T-cell (primary cell): ENCODE measurements around the gene CCDC30. TPM values are rescaled to one million over a fixed set of nuclear protein-coding genes. Genes with fewer than 3 reads are reported as not detected.

Experiments used
- ATAC-seq, 4 experiments: fragments of 200-7000 bp in 3 of 4; fragments of 150-1000 bp in 1 of 4; cut with Tn5 transposase; replicated peaks in 1 of 4; 1 replicate in 3 of 4; 2 replicates in 1 of 4; pipeline ENCODE4 v1.10.0; 2021; ENCODE audit warnings: moderate library complexity in 3 of 4, mild to moderate bottlenecking in 2 of 4, moderate number of reproducible peaks in 1 of 4
- CTCF ChIA-PET, 2 donors: fragments of 300-600 bp; sonication (Branson Sonifier 250); formaldehyde crosslinking; loops; one replicate each; lab custom pipeline; 2022; ENCODE audit warnings: antibody characterized with exemption in 2 of 2; lab: Charles Lee
- POLR2A ChIA-PET, 2 donors: fragments of 300-600 bp; sonication (Branson Sonifier 250); formaldehyde crosslinking; loops; one replicate each; lab custom pipeline; 2022; ENCODE audit warnings: antibody characterized with exemption in 2 of 2; lab: Charles Lee
- DNase-seq, 35 experiments: peaks; one replicate each; pipeline versions ENCODE4 v3.0.0 to v3.0.0-alpha.2; 2013 to 2023
- H3K27ac ChIP-seq: one replicate; pipeline ENCODE4 v1.5.1; 2013; ENCODE audit warnings: low read length
- H3K27me3 ChIP-seq, 2 experiments: replicated peaks in 1 of 2; 1 replicate in 1 of 2; 2 replicates in 1 of 2; pipeline versions ENCODE4 v1.6.1 to v1.7.0; 2013; ENCODE audit warnings: low read length in 1 of 2, mixed read lengths in 1 of 2; ENCODE audit not compliant: control insufficient read depth in 2 of 2, insufficient read depth in 2 of 2; ENCODE audit errors: extremely low read depth in 1 of 2
- H3K36me3 ChIP-seq, 2 donors: 1 replicate in 1 of 2; 2 replicates in 1 of 2; pipeline versions ENCODE4 v1.6.1 to v1.7.0; 2013; ENCODE audit warnings: low read length in 1 of 2; ENCODE audit not compliant: control insufficient read depth in 2 of 2, insufficient read depth in 1 of 2; ENCODE audit errors: extremely low read depth in 1 of 2
- H3K4me1 ChIP-seq, 2 experiments: 1 replicate in 1 of 2; 2 replicates in 1 of 2; pipeline versions ENCODE4 v1.6.1 to v1.7.0; 2013; ENCODE audit warnings: low read length in 2 of 2, mixed read lengths in 1 of 2; ENCODE audit not compliant: insufficient read depth in 2 of 2, control insufficient read depth in 1 of 2; ENCODE audit errors: extremely low read depth in 1 of 2
- H3K4me3 ChIP-seq, 2 donors: 1 replicate in 1 of 2; 2 replicates in 1 of 2; pipeline versions ENCODE4 v1.5.1 to v1.7.0; 2013; ENCODE audit warnings: mild to moderate bottlenecking in 2 of 2, low read length in 1 of 2, moderate library complexity in 1 of 2; ENCODE audit not compliant: control insufficient read depth in 1 of 2; ENCODE audit errors: extremely low read depth in 1 of 2
- H3K9me3 ChIP-seq: 2 replicates; pipeline ENCODE4 v1.7.0; 2013
- H3K27ac Mint-ChIP-seq, 2 donors: one replicate each; pipeline ENCODE4 v1.8.0; 2020 to 2021; ENCODE audit warnings: mild to moderate bottlenecking in 2 of 2, mixed read lengths in 2 of 2
- H3K27me3 Mint-ChIP-seq, 2 donors: one replicate each; pipeline ENCODE4 v1.8.0; 2021 to 2022; ENCODE audit warnings: mixed read lengths in 2 of 2
- H3K36me3 Mint-ChIP-seq: one replicate; pipeline ENCODE4 v1.8.0; 2021; ENCODE audit warnings: mixed read lengths
- H3K4me1 Mint-ChIP-seq, 3 donors: one replicate each; pipeline ENCODE4 v1.8.0; 2020 to 2022; ENCODE audit warnings: mixed read lengths in 3 of 3, mild to moderate bottlenecking in 1 of 3
- H3K4me3 Mint-ChIP-seq, 3 donors: one replicate each; pipeline ENCODE4 v1.8.0; 2020 to 2022; ENCODE audit warnings: mild to moderate bottlenecking in 3 of 3, mixed read lengths in 3 of 3, moderate library complexity in 3 of 3
- H3K9me3 Mint-ChIP-seq, 3 donors: one replicate each; pipeline ENCODE4 v1.8.0; 2020 to 2022; ENCODE audit warnings: mixed read lengths in 3 of 3
- WGBS: methylation state at CpG from one replicate; pipeline ENCODE4 v1.1.5; 2013; ENCODE audit warnings: missing lambda C conversion rate; ENCODE audit not compliant: insufficient coverage; 5-methylcytosine and 5-hydroxymethylcytosine counted together
- total RNA-seq, 35 experiments: library from RNA in 6 of 35; stranded (reverse) in 6 of 35; fragments of 120-200 nt in 1 of 35; gene quantifications; one replicate each; pipeline versions ENCODE4 v1.2.1 to v1.2.4 and lab custom pipeline; 2013 to 2026

CCDC30 gene
- total RNA-seq, 5 donors from 2014 or later (not counting 1 experiment from before 2014, with no cell fraction given) = 3.3 to 6.3 (median 4.3) TPM

DNA sequence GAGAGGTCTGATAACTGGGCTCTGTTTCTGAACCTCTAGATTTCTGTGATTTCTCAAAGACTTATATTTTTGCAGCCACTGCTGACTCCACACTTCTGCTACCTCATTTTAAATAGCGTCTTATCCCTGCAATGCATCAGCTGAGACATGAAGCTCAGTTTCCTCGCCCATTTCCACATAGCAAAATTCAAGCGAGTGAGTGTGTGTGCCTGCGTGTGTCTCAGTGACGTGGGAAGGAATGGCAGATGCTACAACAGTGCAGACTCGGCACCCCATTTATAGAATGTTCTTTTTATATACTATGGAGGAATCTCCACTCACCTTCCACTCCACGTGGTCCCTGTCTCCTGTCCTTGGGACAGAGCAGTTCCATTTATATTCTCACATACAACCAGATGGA is 43.0 kb upstream of the CCDC30 start:
- 75% methylated on average over 2 of the region's 7 CpGs for WGBS

GRCh38 chr1:42420911-42421585 is 42.0 kb upstream of the CCDC30 start:
- H3K27ac ChIP-seq = no peak overlapping the region
- Mint-ChIP-seq H3K4me1 (no peaks in the 10 kb centered on the region), H3K4me3 (no peak overlapping the region), H3K36me3 (no peaks in the 10 kb centered on the region), H3K27ac (no peak overlapping the region), H3K27me3 (peaks cover 12 to 13% of the 10 kb centered on the region in 2 donors), H3K9me3 (no peaks in the 10 kb centered on the region)
- no peaks in the 10 kb centered on the region for H3K9me3 ChIP-seq
- WGBS = 54% methylated on average over 8 of the region's 10 CpGs
- POLR2A ChIA-PET = no interaction called here
- H3K27me3 ChIP-seq = peaks cover 0 to 12% of the 10 kb centered on the region in 2 experiments
- DNase-seq = no peak
- ATAC-seq = no peak
- CTCF ChIA-PET = interaction anchor here in 1 of 2 donors (0.5 kb wide), 1 partner anchor 33 kb away, joined by 3 read pairs; no protein-coding TSS in a partner anchor
- H3K4me3 ChIP-seq = no peak overlapping the region
- H3K4me1 ChIP-seq = no peaks in the 10 kb centered on the region
- no peaks in the 10 kb centered on the region for H3K36me3 ChIP-seq

More for the DNA sequence above, 43.0 kb upstream of the CCDC30 start:
- Mint-ChIP-seq H3K9me3 (no peaks in the 10 kb centered on the region), H3K27ac (no peak overlapping the region), H3K36me3 (no peaks in the 10 kb centered on the region), H3K27me3 (peaks cover 10 to 12% of the 10 kb centered on the region in 2 donors), H3K4me1 (no peaks in the 10 kb centered on the region), H3K4me3 (no peak overlapping the region)
- Histone ChIP-seq H3K9me3 (no peaks in the 10 kb centered on the region), H3K4me1 (no peaks in the 10 kb centered on the region), H3K27me3 (peaks cover 0 to 12% of the 10 kb centered on the region in 2 experiments), H3K4me3 (no peak overlapping the region), H3K36me3 (no peaks in the 10 kb centered on the region), H3K27ac (no peak overlapping the region)
- DNase-seq (no peak), ATAC-seq (no peak)
- ChIA-PET CTCF (no interaction called here), POLR2A (no interaction called here)

- POLR2A ChIA-PET = no interaction called here
Measured at GRCh38 chr1:42422737-42423136, 40.3 kb upstream of the CCDC30 start.

DNA sequence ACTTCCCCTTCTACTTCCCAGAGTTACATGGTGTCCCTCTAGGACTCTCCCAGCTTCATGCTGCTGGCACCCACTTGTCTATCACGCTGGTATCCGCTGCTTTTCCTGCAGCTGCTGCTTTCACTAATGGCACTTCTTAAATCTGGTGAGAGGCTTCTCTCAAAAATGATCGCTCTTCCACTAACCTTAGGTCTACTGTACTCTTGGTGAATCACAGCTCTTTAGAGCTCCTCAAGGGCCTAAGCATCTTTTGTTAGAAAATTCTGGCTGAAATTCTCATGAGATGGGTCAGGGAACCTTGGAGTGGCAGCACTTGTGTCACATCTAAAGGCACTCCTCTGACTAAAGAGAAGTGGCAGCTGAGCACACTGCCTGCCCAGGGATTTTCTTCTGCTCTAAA is 39.4 kb upstream of the CCDC30 start:
- no peak for ATAC-seq
- H3K4me3 ChIP-seq = no peak overlapping the region
- peaks cover 0 to 12% of the 10 kb centered on the region in 2 experiments for H3K27me3 ChIP-seq
- H3K4me1 ChIP-seq = no peaks in the 10 kb centered on the region
- DNase-seq = no peak
- no peaks in the 10 kb centered on the region for H3K36me3 Mint-ChIP-seq
- no peaks in the 10 kb centered on the region for H3K9me3 Mint-ChIP-seq
- H3K27ac ChIP-seq = no peak overlapping the region
- CTCF ChIA-PET = no interaction called here
- peaks cover 12 to 13% of the 10 kb centered on the region in 2 donors for H3K27me3 Mint-ChIP-seq
- H3K27ac Mint-ChIP-seq = no peak overlapping the region
- no peaks in the 10 kb centered on the region for H3K9me3 ChIP-seq
- WGBS = 89% methylated on average over 3 of the region's 3 CpGs
- no peak overlapping the region for H3K4me3 Mint-ChIP-seq
- POLR2A ChIA-PET = no interaction called here
- no peaks in the 10 kb centered on the region for H3K36me3 ChIP-seq
- H3K4me1 Mint-ChIP-seq = no peaks in the 10 kb centered on the region

More at GRCh38 chr1:42422737-42423136, 40.3 kb upstream of the CCDC30 start:
- H3K36me3 ChIP-seq = no peaks in the 10 kb centered on the region
- CTCF ChIA-PET = no interaction called here
- no peak for ATAC-seq
- Mint-ChIP-seq H3K36me3 (no peaks in the 10 kb centered on the region), H3K4me3 (no peak overlapping the region), H3K4me1 (no peaks in the 10 kb centered on the region), H3K27ac (no peak overlapping the region), H3K9me3 (no peaks in the 10 kb centered on the region), H3K27me3 (peaks cover 12 to 13% of the 10 kb centered on the region in 2 donors)
- no peaks in the 10 kb centered on the region for H3K4me1 ChIP-seq
- peaks cover 0 to 12% of the 10 kb centered on the region in 2 experiments for H3K27me3 ChIP-seq
- no peak overlapping the region for H3K27ac ChIP-seq
- 87% methylated on average over 9 of the region's 9 CpGs for WGBS
- H3K4me3 ChIP-seq = no peak overlapping the region
- DNase-seq = no peak
- H3K9me3 ChIP-seq = no peaks in the 10 kb centered on the region

DNA sequence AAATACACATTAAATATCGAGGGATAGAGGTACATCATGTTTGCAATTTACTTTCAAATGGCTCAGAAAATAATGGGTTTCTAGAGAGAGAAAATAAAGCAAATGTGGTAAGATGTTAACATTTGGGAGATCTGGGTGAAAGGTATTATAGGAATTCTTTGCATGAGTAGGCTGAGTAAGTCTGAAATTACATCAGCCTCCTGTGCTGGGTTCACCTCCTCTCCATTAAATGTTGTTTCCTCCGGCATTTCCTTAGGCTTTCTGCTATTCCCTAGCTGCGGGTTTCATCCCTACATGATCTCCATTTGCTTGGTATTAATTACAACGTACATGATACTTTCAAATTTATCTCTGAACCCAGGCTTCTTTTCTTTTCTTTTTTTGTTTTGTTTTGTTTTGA is 38.9 kb upstream of the CCDC30 start:
- no peaks in the 10 kb centered on the region for H3K36me3 Mint-ChIP-seq
- Histone ChIP-seq H3K9me3 (no peaks in the 10 kb centered on the region), H3K4me3 (no peak overlapping the region), H3K36me3 (no peaks in the 10 kb centered on the region), H3K27ac (no peak overlapping the region), H3K4me1 (no peaks in the 10 kb centered on the region), H3K27me3 (peaks cover 0 to 12% of the 10 kb centered on the region in 2 experiments)
- H3K9me3 Mint-ChIP-seq = no peaks in the 10 kb centered on the region
- no peaks in the 10 kb centered on the region for H3K4me1 Mint-ChIP-seq
- ChIA-PET POLR2A (no interaction called here), CTCF (no interaction called here)
- peaks cover 12 to 13% of the 10 kb centered on the region in 2 donors for H3K27me3 Mint-ChIP-seq
- no peak for DNase-seq
- WGBS = 100% methylated on average over 3 of the region's 4 CpGs
- no peak overlapping the region for H3K27ac Mint-ChIP-seq
- ATAC-seq = no peak
- no peak overlapping the region for H3K4me3 Mint-ChIP-seq

- H3K4me1 ChIP-seq = no peaks in the 10 kb centered on the region
- H3K9me3 Mint-ChIP-seq = no peaks in the 10 kb centered on the region
- no peaks in the 10 kb centered on the region for H3K36me3 ChIP-seq
- 60% methylated on average over 2 of the region's 4 CpGs for WGBS
- H3K27ac ChIP-seq = no peak overlapping the region
- no peaks in the 10 kb centered on the region for H3K4me1 Mint-ChIP-seq
- H3K9me3 ChIP-seq = no peaks in the 10 kb centered on the region
- ATAC-seq = no peak
- peaks cover 6 to 10% of the 10 kb centered on the region in 2 donors for H3K27me3 Mint-ChIP-seq
- DNase-seq = no peak
- H3K27me3 ChIP-seq = peaks cover 0 to 3% of the 10 kb centered on the region in 2 experiments
- no peak overlapping the region for H3K4me3 Mint-ChIP-seq
- CTCF ChIA-PET = no interaction called here
- POLR2A ChIA-PET = no interaction called here
- H3K27ac Mint-ChIP-seq = no peak overlapping the region
- no peaks in the 10 kb centered on the region for H3K36me3 Mint-ChIP-seq
- no peak overlapping the region for H3K4me3 ChIP-seq
Measured at GRCh38 chr1:42427240-42427639, 35.8 kb upstream of the CCDC30 start.
